ENCODE measurements around the gene SLC66A1.

Gene SLC66A1

DNA sequence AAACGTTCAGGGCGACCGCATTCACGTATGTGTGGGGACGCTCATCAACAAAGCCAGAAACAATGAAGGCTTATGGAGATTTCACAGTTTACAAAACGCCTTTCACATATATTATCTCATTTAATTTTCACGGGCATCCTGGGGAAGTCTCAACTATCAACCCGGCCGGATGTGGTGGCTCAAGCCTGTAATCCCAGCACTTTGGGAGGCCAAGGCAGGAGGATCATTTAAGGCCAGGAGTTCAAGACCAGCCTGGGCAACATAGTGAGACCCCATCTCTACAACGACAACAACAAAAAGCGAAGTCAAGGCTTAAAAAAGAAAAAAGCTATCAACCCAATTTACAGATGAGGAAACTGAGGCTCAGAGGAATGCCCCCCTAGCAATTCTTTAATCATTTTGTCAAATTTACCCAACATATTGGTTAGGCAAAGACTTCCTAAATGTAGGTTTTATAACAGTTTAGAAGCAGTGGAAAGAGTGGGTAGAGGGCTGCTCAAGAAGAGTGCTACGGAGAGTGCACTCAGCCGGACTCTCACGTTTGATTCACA, 28.3 kb downstream of the SLC66A1 start:
- H3K27ac ChIP-seq (ENCODE audit: poor library complexity, severe bottlenecking), result no peak overlapping the region
- H3K9me3 ChIP-seq (ENCODE audit: severe bottlenecking), result no peaks in the 10 kb centered on the region
- DNase-seq (ENCODE audit: low spot score) (no peak), ATAC-seq (ENCODE audit: low read depth) (no peak)
- no peaks in the 10 kb centered on the region for H3K4me1 ChIP-seq (ENCODE audit: insufficient read depth, poor library complexity, severe bottlenecking)
- TF ChIP-seq, protein P1, sequence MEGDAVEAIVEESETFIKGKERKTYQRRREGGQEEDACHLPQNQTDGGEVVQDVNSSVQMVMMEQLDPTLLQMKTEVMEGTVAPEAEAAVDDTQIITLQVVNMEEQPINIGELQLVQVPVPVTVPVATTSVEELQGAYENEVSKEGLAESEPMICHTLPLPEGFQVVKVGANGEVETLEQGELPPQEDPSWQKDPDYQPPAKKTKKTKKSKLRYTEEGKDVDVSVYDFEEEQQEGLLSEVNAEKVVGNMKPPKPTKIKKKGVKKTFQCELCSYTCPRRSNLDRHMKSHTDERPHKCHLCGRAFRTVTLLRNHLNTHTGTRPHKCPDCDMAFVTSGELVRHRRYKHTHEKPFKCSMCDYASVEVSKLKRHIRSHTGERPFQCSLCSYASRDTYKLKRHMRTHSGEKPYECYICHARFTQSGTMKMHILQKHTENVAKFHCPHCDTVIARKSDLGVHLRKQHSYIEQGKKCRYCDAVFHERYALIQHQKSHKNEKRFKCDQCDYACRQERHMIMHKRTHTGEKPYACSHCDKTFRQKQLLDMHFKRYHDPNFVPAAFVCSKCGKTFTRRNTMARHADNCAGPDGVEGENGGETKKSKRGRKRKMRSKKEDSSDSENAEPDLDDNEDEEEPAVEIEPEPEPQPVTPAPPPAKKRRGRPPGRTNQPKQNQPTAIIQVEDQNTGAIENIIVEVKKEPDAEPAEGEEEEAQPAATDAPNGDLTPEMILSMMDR (IDR thresholded peaks at IDR 0.05; ENCODE audit: poor library complexity, severe bottlenecking), result no peak
- H3K27me3 ChIP-seq (ENCODE audit: insufficient read depth, poor library complexity, severe bottlenecking), result no peaks in the 10 kb centered on the region
- no peak overlapping the region for H3K4me3 ChIP-seq (ENCODE audit: severe bottlenecking)
- H3K36me3 ChIP-seq (ENCODE audit: low read depth), result peaks cover 28% of the 10 kb centered on the region

DNA sequence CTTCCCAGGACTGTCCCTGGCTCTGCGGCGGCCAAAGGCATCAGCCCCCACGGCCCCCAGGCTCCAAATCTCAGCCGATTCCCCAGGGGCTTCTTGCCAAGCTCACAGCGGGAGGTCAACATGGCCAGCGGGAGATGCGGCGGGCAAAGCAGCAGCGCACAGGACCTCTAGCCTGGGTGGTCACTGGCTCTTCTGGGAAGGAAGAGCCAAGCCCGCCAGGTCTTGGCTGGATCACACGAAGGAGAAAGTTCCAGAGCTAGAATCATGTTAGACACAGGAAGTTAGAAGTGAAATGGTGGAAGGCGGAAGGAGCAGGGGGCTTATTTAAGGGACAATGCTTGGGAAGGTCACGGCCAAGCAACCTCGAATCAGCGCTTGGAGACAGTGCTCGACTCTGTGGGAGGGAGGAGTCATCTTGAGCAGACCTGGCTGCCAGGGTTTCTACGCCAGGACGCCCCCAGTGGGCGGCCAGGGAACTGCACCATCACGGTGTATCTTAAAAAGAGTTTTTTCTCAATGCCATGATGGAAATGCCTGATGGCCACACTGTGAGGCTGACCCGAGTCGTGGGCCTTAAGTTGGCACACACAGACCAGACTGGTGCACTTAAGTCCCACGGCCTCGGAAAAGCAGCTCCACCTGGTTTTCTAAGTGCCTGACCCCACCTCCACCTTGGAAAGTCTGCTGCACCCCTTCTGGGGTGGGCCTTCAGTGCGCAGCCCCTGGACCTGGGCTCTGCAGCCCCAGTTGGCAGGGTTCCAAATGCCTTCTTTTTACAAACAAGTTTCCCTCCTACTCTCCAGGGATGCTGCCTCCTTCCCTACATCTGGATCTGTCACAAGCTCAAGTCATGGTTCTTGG, 29.3 kb downstream of the SLC66A1 start:
- TF ChIP-seq, protein P1 (IDR thresholded peaks at IDR 0.05; ENCODE audit: poor library complexity, severe bottlenecking), result peak; percentile 82
- Histone ChIP-seq H3K4me1 (ENCODE audit: insufficient read depth, poor library complexity, severe bottlenecking) (no peaks in the 10 kb centered on the region), H3K27ac (ENCODE audit: poor library complexity, severe bottlenecking) (no peak overlapping the region), H3K36me3 (ENCODE audit: low read depth) (peaks cover 29% of the 10 kb centered on the region), H3K4me3 (ENCODE audit: severe bottlenecking) (no peak overlapping the region), H3K27me3 (ENCODE audit: insufficient read depth, poor library complexity, severe bottlenecking) (no peaks in the 10 kb centered on the region), H3K9me3 (ENCODE audit: severe bottlenecking) (no peaks in the 10 kb centered on the region)
- ATAC-seq (ENCODE audit: low read depth) (peak; percentile 37; the same call in 2 of the 3 replicates), DNase-seq (ENCODE audit: low spot score) (peak; percentile 47)

DNA sequence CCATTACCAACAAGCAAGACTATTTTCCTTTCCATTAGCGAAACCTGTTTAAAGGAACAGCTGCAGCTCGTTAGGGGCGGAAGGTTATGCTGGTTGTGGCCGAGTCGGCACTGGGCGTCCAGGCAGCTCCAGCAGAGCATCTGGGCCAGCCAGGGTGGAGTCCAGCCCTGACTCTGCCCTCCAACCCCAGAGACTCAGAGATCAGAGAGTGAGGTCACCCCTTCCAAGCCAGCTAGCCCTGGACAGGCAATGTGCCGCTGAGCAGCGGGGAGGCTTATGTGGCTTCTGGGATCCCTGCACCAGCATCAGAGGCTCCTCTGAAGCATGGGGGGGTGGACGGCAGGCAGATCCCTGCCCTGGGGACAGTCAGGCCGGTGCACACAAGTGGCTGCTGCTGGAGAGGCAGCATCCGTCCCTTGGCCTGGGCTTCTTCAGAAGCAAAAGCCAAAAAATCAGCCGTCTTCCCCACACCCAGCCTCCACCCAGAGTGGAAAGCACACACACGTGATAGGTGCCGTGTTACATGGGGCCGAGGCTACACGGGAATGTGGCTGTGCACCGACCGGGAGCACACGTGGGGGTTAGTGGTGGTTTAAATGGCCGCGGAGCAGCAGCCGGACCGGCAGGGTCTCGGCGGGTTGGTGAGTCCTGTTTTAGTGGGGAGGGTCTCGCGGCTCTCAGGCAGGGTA, 30.1 kb downstream of the SLC66A1 start:
- TF ChIP-seq, protein P1 (IDR thresholded peaks at IDR 0.05; ENCODE audit: poor library complexity, severe bottlenecking), result no peak
- no peaks in the 10 kb centered on the region for H3K9me3 ChIP-seq (ENCODE audit: severe bottlenecking)
- DNase-seq (ENCODE audit: low spot score) (peak; percentile 45), ATAC-seq (ENCODE audit: low read depth) (no peak)
- H3K36me3 ChIP-seq (ENCODE audit: low read depth), result peaks cover 29% of the 10 kb centered on the region
- H3K27me3 ChIP-seq (ENCODE audit: insufficient read depth, poor library complexity, severe bottlenecking), result no peaks in the 10 kb centered on the region
- H3K4me3 ChIP-seq (ENCODE audit: severe bottlenecking), result no peak overlapping the region
- H3K4me1 ChIP-seq (ENCODE audit: insufficient read depth, poor library complexity, severe bottlenecking), result no peaks in the 10 kb centered on the region
- no peak overlapping the region for H3K27ac ChIP-seq (ENCODE audit: poor library complexity, severe bottlenecking)

DNA sequence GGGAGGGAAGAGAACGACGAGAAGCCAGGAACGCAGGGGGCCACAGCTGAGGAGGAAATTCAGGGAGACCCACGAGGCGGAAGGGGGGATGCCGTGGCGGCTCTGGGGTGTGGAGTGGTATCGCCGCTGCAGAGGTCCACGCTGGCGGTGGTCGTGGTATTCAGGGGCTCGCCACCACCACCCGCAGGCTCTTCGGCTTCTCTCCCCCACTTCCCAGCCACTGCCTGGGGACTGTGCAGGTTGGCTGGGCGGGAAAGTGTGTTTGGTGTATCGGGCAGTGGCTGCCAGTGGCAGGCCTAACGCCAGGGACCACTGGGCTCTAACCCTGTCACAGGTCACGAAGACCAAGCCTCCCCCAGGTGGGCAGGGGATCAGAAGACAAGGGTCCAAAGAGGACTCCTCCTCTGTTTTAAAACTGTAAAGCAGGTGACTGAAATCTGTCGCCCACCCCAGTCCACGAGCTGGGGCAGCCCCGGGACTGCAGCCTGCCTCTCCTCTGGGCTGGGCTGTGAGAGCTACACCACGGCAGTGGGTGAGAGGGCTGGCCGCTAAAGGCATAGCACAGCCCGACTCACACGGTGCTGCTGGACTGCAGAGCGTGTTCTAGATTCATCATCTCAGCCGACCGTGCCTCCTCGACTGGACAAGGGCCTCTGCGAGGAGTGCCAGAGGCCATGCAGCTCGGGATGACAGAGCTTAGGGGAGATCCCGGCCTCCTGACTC, 30.9 kb downstream of the SLC66A1 start:
- Histone ChIP-seq H3K4me1 (ENCODE audit: insufficient read depth, poor library complexity, severe bottlenecking) (no peaks in the 10 kb centered on the region), H3K27me3 (ENCODE audit: insufficient read depth, poor library complexity, severe bottlenecking) (no peaks in the 10 kb centered on the region), H3K36me3 (ENCODE audit: low read depth) (peaks cover 29% of the 10 kb centered on the region), H3K4me3 (ENCODE audit: severe bottlenecking) (no peak overlapping the region), H3K27ac (ENCODE audit: poor library complexity, severe bottlenecking) (no peak overlapping the region), H3K9me3 (ENCODE audit: severe bottlenecking) (no peaks in the 10 kb centered on the region)
- DNase-seq (ENCODE audit: low spot score) (peak; percentile 54), ATAC-seq (ENCODE audit: low read depth) (no peak)
- TF ChIP-seq, protein P1 (IDR thresholded peaks at IDR 0.05; ENCODE audit: poor library complexity, severe bottlenecking), result no peak

All from RWPE2 (cell line).